DMS53 (cell line): ENCODE data around the gene GRIA1.

Experiments
- DNase-seq: peaks from one replicate; lab custom pipeline; 2025; lab: John Stamatoyannopoulos, UW

GRIA1 gene

GRCh38 chr5:153780876-153781705 is 290.6 kb downstream of the GRIA1 start:
- DNase-seq: no peak

GRCh38 chr5:153782589-153783361 is 292.3 kb downstream of the GRIA1 start:
- DNase-seq: no peak

GRCh38 chr5:153783362-153783658 is 292.8 kb downstream of the GRIA1 start:
- no peak for DNase-seq

- no peak for DNase-seq
Measured at GRCh38 chr5:153784277-153784676, 293.8 kb downstream of the GRIA1 start.

GRCh38 chr5:153791339-153791738 is 300.9 kb downstream of the GRIA1 start:
- DNase-seq: no peak

- DNase-seq: no peak
Measured at GRCh38 chr5:153792305-153792704, 301.8 kb downstream of the GRIA1 start.

- DNase-seq: no peak
Measured at GRCh38 chr5:153793699-153794098, 303.2 kb downstream of the GRIA1 start.

- peak; percentile 15 for DNase-seq
Measured at GRCh38 chr5:153794327-153794726, 303.9 kb downstream of the GRIA1 start.

- no peak for DNase-seq
Measured at GRCh38 chr5:153796527-153796926, 306.1 kb downstream of the GRIA1 start.

GRCh38 chr5:153797484-153797883 is 307.0 kb downstream of the GRIA1 start:
- no peak for DNase-seq

- no peak for DNase-seq
Measured at GRCh38 chr5:153798830-153799229, 308.4 kb downstream of the GRIA1 start.

GRCh38 chr5:153799466-153799865 is 309.0 kb downstream of the GRIA1 start:
- no peak for DNase-seq

GRCh38 chr5:153802050-153802821 is 311.8 kb downstream of the GRIA1 start:
- DNase-seq: no peak

GRCh38 chr5:153807801-153808200 is 317.3 kb downstream of the GRIA1 start:
- peak; percentile 12 for DNase-seq

- no peak for DNase-seq
Measured at GRCh38 chr5:153809166-153809565, 318.7 kb downstream of the GRIA1 start.

GRCh38 chr5:153813901-153814300 is 323.4 kb downstream of the GRIA1 start:
- no peak for DNase-seq

- DNase-seq: peak; percentile 16
Measured at GRCh38 chr5:153816870-153817269, 326.4 kb downstream of the GRIA1 start.

- peak; percentile 56 for DNase-seq
Measured at GRCh38 chr5:153818626-153819025, 328.2 kb downstream of the GRIA1 start.

GRCh38 chr5:153823036-153823435 is 332.6 kb downstream of the GRIA1 start:
- DNase-seq: no peak

GRCh38 chr5:153824909-153825308 is 334.4 kb downstream of the GRIA1 start:
- no peak for DNase-seq

GRCh38 chr5:153827397-153827796 is 336.9 kb downstream of the GRIA1 start:
- DNase-seq: peak; percentile 29

GRCh38 chr5:153829510-153830065 is 339.1 kb downstream of the GRIA1 start:
- no peak for DNase-seq
